ENCODE measurements around the gene KCNIP3. TPM values are rescaled to one million over a fixed set of nuclear protein-coding genes. Genes with fewer than 3 reads are reported as not detected.

KCNIP3 gene
- polyA plus RNA-seq, 1 of the 3 experiments (the other 2 are of a cell fraction) = 0.97 TPM

DNA sequence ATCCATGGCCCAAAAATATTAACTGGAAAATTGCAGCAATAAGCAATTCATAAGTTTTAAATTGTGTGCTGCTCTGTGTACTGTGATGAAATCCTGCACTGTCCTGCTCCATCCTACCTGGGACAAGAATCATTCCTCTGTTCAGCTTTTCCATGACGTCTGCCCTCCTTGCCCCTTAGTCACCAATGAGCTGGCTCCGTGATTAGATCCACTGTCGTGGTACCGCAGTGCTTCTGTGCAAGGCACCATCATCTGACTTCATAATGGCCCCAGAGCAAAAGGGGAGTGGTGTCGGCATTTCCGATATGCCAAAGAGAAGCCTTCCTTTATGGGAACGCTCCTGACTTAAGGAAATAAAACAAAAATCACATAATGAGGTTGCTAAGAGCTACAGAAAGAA lies 101.9 kb downstream of the KCNIP3 start:
- Histone ChIP-seq H3K9me3 (no peaks in the 10 kb centered on the region), H3K4me1 (ENCODE audit: control insufficient read depth in 1 of 2, insufficient read depth in 2 of 2, low read depth in 1 of 2, low read length in 1 of 2) (peaks cover 6 to 18% of the 10 kb centered on the region in 2 experiments; a peak in 2 of 4 replicates), H3K79me2 (ENCODE audit: insufficient read depth) (peaks cover 29% of the 10 kb centered on the region), H2AFZ (ENCODE audit: low read depth) (no peak overlapping the region), H3K9ac (no peak overlapping the region), H3K27ac (ENCODE audit: low read depth in 2 of 2, low read length in 1 of 2) (no peak overlapping the region), H3K4me3 (ENCODE audit: low read depth in 2 of 2, low read length in 1 of 2) (no peak overlapping the region), H3K4me2 (no peak overlapping the region), H3K27me3 (ENCODE audit: insufficient read depth) (no peaks in the 10 kb centered on the region), H3F3A (replicated peaks; ENCODE audit: insufficient read depth) (no peaks in the 10 kb centered on the region), H3K36me3 (replicated peaks in 1 of 2; ENCODE audit: control insufficient read depth in 1 of 2, insufficient read depth in 2 of 2, low read length in 1 of 2) (no peaks in the 10 kb centered on the region), H3K9me2 (no peaks in the 10 kb centered on the region), H4K20me1 (ENCODE audit: insufficient read depth) (no peaks in the 10 kb centered on the region)
- TF ChIP-seq TAF1 (IDR thresholded peaks at IDR 0.05; ENCODE audit: borderline replicate concordance, low read depth, low read length) (no peak), MEF2A (IDR thresholded peaks at IDR 0.05; ENCODE audit: borderline replicate concordance, low read depth) (no peak), CTCF (IDR thresholded peaks at IDR 0.05) (no peak), MXI1 (IDR thresholded peaks at IDR 0.05; ENCODE audit: low read depth, low read length) (no peak), NFIC (IDR thresholded peaks at IDR 0.05; ENCODE audit: borderline replicate concordance) (no peak), CHD2 (IDR thresholded peaks at IDR 0.05; ENCODE audit: low read length, partially characterized antibody) (no peak), FOXM1 (IDR thresholded peaks at IDR 0.05; ENCODE audit: low read depth) (no peak), FOXJ3 (CRISPR knock-in tag; IDR thresholded peaks at IDR 0.05) (no peak), RXRA (IDR thresholded peaks at IDR 0.05; ENCODE audit: borderline replicate concordance, low read depth) (no peak), IRF3 (IDR thresholded peaks at IDR 0.05; ENCODE audit: low read depth, low read length) (no peak), TEAD4 (IDR thresholded peaks at IDR 0.05; ENCODE audit: borderline replicate concordance, insufficient read depth) (no peak), REST (IDR thresholded peaks at IDR 0.05; ENCODE audit: low read depth, low read length) (no peak), RCOR1 (IDR thresholded peaks at IDR 0.05; ENCODE audit: low read length) (no peak), JUND (IDR thresholded peaks at IDR 0.05) (no peak), POLR2AphosphoS5 (IDR thresholded peaks at IDR 0.05; ENCODE audit: low read depth, low read length) (no peak), USF1 (IDR thresholded peaks at IDR 0.05; ENCODE audit: borderline replicate concordance, low read depth) (no peak), ELF1 (IDR thresholded peaks at IDR 0.05) (no peak), ZBTB33 (IDR thresholded peaks at IDR 0.05; ENCODE audit: borderline replicate concordance, low read depth) (no peak), SIN3A (IDR thresholded peaks at IDR 0.05; ENCODE audit: borderline replicate concordance, low read depth, low read length) (no peak)
- TF ChIP-seq, protein P1, sequence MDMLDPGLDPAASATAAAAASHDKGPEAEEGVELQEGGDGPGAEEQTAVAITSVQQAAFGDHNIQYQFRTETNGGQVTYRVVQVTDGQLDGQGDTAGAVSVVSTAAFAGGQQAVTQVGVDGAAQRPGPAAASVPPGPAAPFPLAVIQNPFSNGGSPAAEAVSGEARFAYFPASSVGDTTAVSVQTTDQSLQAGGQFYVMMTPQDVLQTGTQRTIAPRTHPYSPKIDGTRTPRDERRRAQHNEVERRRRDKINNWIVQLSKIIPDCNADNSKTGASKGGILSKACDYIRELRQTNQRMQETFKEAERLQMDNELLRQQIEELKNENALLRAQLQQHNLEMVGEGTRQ (IDR thresholded peaks at IDR 0.05; ENCODE audit: borderline replicate concordance, low read depth, low read length) = no peak
- ChIA-PET POLR2A (no interaction called here), CTCF (interaction anchor here (1.3 kb wide), 1 partner anchor 10 kb away, joined by 3 read pairs; no protein-coding TSS in a partner anchor)
- no peak for DNase-seq
- WGBS (ENCODE audit: low lambda C conversion rate) = 64% methylated on average over 7 of the region's 7 CpGs
